ENCODE data around the gene MGAT4B.
A peak's percentile ranks its signal among the peaks of the same experiment; 100 is the strongest.

The MGAT4B gene

DNA sequence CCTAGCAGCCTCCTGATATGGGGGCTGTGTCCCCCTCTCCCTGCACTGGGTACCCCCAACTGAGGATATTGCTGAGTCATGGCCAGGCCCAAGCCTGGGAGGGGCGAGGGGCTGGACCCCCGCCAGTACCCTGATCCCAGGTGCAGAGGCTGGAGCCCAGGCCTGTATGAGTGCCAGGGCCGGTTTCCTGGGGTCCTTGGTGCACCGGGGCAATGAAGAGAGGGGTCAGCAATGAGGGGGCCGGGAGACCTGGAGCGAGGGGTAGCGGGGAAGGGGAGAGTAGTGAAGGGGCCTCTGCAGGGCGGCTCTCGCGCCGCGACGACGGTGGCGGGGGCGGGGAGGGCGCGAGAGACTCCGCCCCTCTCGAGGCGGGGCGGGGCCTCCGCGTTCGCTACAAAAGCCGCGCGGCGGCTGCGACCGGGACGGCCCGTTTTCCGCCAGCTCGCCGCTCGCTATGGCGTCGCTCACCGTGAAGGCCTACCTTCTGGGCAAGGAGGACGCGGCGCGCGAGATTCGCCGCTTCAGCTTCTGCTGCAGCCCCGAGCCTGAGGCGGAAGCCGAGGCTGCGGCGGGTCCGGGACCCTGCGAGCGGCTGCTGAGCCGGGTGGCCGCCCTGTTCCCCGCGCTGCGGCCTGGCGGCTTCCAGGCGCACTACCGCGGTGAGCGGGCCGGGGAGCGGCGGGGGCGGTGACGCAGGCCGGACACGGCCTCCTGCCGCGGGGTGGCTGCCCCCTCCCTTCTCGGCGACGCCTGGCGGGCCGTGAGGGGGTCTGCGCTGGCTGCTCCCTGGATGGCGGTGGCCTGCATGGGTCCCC is 14.0 kb upstream of the MGAT4B start, which contains the start of gene SQSTM1:
Gene SQSTM1 (plus strand): TSS at position 423 of the 815 bp plus-strand sequence. CDS start 32 bp downstream, at position 455.
- DNase-seq, result peak; percentile 66 to 91
- H3K9me3 ChIP-seq, result no peaks in the 10 kb centered on the region
- peak within 1 kb of the TSS; percentile 99 to 100 for H3K4me3 ChIP-seq
- peak within 1 kb of the TSS; percentile 100 for H3K27ac ChIP-seq
- H3K4me1 ChIP-seq, result peaks cover 14 to 81% (median 72%) of the 10 kb centered on the region in 4 donors
- intact Hi-C loops (cut with DNase I; ENCODE audit: low total_unique reads), result loop anchor here (5.0 kb wide), 1 partner anchor 37 kb away; the partner anchor contains the start of gene MRNIP
- peaks cover 34 to 38% (median 36%) of the 10 kb centered on the region in 3 donors for H3K36me3 ChIP-seq
- H3K27me3 ChIP-seq, result no peaks in the 10 kb centered on the region
- TF ChIP-seq, protein P1, sequence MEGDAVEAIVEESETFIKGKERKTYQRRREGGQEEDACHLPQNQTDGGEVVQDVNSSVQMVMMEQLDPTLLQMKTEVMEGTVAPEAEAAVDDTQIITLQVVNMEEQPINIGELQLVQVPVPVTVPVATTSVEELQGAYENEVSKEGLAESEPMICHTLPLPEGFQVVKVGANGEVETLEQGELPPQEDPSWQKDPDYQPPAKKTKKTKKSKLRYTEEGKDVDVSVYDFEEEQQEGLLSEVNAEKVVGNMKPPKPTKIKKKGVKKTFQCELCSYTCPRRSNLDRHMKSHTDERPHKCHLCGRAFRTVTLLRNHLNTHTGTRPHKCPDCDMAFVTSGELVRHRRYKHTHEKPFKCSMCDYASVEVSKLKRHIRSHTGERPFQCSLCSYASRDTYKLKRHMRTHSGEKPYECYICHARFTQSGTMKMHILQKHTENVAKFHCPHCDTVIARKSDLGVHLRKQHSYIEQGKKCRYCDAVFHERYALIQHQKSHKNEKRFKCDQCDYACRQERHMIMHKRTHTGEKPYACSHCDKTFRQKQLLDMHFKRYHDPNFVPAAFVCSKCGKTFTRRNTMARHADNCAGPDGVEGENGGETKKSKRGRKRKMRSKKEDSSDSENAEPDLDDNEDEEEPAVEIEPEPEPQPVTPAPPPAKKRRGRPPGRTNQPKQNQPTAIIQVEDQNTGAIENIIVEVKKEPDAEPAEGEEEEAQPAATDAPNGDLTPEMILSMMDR (IDR thresholded peaks at IDR 0.05), result peak in 1 of 2 experiments; percentile 33

DNA sequence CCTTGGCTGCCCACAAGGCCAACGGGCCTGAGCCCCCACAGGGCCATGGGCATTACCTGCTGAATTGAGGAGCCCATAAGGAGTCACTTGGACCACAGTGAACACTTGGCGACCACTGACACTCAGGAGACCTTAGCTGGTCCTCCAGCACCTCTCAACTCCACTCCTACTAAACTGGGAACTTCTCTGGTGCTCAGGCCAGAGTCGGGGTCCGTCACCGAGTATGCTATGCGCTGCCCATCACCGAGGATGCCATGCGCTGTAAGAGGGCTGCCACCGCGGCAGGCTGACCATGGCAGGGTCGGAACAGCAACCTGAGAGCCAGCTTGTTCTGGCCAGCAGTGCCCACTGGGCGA is 13.4 kb upstream of the MGAT4B start:
- H3K27me3 ChIP-seq, result no peaks in the 10 kb centered on the region
- no peak for DNase-seq
- TF ChIP-seq, protein P1 (IDR thresholded peaks at IDR 0.05), result no peak
- no peaks in the 10 kb centered on the region for H3K9me3 ChIP-seq
- peak overlapping the region; percentile 99 to 100 for H3K4me3 ChIP-seq
- H3K4me1 ChIP-seq, result peaks cover 14 to 76% (median 66%) of the 10 kb centered on the region in 4 donors
- peaks cover 29 to 32% (median 30%) of the 10 kb centered on the region in 3 donors for H3K36me3 ChIP-seq
- intact Hi-C loops (cut with DNase I; ENCODE audit: low total_unique reads), result loop anchor here (5.0 kb wide), 1 partner anchor 37 kb away; the partner anchor contains the start of gene MRNIP
- peak overlapping the region; percentile 100 for H3K27ac ChIP-seq

DNA sequence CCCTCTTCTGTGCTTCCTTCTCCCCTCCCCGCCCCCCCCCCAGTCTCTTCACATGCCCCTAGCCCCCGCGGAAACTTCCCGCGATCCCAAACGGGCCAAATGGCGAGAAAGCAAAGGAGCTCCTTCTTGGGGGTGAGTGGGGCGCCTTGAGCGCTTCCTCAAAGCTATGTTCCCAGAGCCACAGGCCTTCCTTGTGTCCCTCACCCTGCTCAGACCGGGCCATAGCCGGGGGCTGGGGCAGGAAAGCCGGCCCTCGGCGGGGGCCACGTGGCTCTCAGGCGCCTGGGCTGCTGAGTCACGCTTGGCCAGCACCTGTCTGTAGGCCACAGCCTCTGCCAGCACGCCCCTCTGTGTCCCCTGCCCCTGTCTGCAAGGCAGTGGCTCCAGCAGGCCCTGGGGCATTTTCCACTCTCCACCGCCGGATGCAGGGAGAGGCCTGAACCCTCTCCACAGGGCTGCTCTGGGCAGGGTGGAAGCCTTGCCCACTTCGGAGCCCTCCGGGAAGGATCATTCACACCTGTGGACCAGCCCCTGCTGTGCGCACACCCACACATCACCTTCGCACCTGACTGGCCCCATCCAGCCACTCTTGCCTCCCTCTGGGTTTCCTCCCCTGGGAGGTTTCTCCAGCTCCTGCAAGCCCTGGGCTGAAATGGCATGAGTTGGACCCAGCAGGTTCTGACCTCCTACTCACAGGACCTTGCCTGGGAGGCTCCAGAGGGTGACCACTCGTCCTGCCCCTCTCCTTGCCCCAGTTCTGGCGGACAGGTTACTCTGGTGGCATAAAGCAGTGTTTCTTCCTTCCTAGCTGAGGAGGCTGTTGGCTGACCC is 12.8 kb upstream of the MGAT4B start:
- TF ChIP-seq, protein P1 (IDR thresholded peaks at IDR 0.05), result no peak
- Histone ChIP-seq H3K36me3 (peaks cover 23 to 26% (median 24%) of the 10 kb centered on the region in 3 donors), H3K9me3 (no peaks in the 10 kb centered on the region), H3K4me3 (peak overlapping the region; percentile 99 to 100), H3K27ac (peak overlapping the region; percentile 100), H3K4me1 (peaks cover 14 to 70% (median 60%) of the 10 kb centered on the region in 4 donors), H3K27me3 (no peaks in the 10 kb centered on the region)
- DNase-seq, result peak; percentile 76 to 89
- intact Hi-C loops (cut with DNase I; ENCODE audit: low total_unique reads), result loop anchor here (5.0 kb wide), 3 partner anchors 38 to 473 kb away; partner anchors contain the start of genes HNRNPH1, MAPK9 and MRNIP

DNA sequence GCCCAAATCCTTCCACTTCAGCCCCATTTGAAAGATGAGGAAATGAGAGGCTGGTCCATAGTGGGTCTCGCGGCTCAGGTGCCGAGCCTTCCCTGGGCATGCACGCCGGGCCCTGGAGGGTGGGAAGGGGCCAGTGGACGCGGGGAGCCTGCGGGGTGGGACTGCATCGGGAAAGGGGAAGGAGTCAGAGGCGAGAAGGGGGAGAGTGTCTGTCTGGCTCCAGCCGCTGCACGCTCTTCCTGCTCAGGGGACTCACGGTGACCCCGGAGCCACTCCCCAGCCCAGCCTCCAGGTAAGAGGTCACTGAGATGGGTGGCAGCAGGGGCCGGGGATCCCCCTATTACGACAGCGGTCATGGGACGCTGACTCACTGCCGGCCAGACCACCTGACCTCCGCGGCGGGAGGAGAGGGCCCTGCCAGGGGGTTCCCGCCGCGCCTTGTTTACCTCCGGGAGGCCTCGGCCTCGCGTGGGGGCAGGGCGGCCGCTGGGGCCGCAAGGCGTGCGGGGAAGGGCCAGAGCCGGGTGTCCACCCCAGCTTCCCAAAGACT is 12.2 kb upstream of the MGAT4B start:
- intact Hi-C loops (cut with DNase I; ENCODE audit: low total_unique reads), result loop anchor here (5.0 kb wide), 2 partner anchors 197 to 473 kb away; partner anchors contain the start of genes HNRNPH1 and MAPK9
- Histone ChIP-seq H3K36me3 (peaks cover 16 to 19% (median 18%) of the 10 kb centered on the region in 3 donors), H3K4me3 (peak overlapping the region; percentile 99 to 100), H3K9me3 (no peaks in the 10 kb centered on the region), H3K27me3 (no peaks in the 10 kb centered on the region), H3K4me1 (peaks cover 14 to 63% (median 53%) of the 10 kb centered on the region in 4 donors), H3K27ac (peak overlapping the region; percentile 100)
- TF ChIP-seq, protein P1 (IDR thresholded peaks at IDR 0.05), result no peak
- peak; percentile 95 to 98 for DNase-seq
